GM12878 (cell line): ENCODE measurements around the gene STARD3. TPM values are rescaled to one million over a fixed set of nuclear protein-coding genes. Genes with fewer than 3 reads are reported as not detected.

Experiments used
- ASH2L ChIP-seq: fragments of 300-600, 200-600 bp; sonication (generic); IDR thresholded peaks from 2 replicates; pipeline ENCODE4 v1.6.1; 2017; ENCODE audit warnings: low read depth, mild to moderate bottlenecking, borderline replicate concordance
- CHD1 ChIP-seq: IDR thresholded peaks from 2 replicates; pipeline ENCODE4 v1.6.1; 2012; ENCODE audit warnings: low read depth, low read length, improper control_type of control experiment
- CHD2 ChIP-seq: IDR thresholded peaks from 2 replicates; pipeline ENCODE4 v1.6.1; 2011; ENCODE audit warnings: low read depth, low read length, improper control_type of control experiment, borderline replicate concordance
- CHD4 ChIP-seq: fragments of 200-600 bp; sonication (generic); IDR thresholded peaks from 2 replicates; pipeline ENCODE4 v1.6.1; 2016; ENCODE audit warnings: mild to moderate bottlenecking
- ESRRA ChIP-seq: IDR thresholded peaks from 2 replicates; pipeline ENCODE4 v1.6.1; 2012; ENCODE audit warnings: mild to moderate bottlenecking, low read length, improper control_type of control experiment
- FOXK2 ChIP-seq: fragments of 450-650 bp; IDR thresholded peaks from 2 replicates; pipeline ENCODE4 v1.6.1; 2017; ENCODE audit warnings: mild to moderate bottlenecking, moderate library complexity
- IKZF2 ChIP-seq, 2 experiments: fragments of 450-650 bp; IDR thresholded peaks; 2 replicates each; pipeline ENCODE4 v1.6.1; 2017; ENCODE audit warnings: mild to moderate bottlenecking in 2 of 2, moderate library complexity in 2 of 2
- KDM1A ChIP-seq: fragments of 200-600 bp; sonication (generic); IDR thresholded peaks from 2 replicates; pipeline ENCODE4 v1.6.1; 2016; ENCODE audit warnings: borderline replicate concordance
- MEF2B ChIP-seq: fragments of 450-650 bp; IDR thresholded peaks from 2 replicates; pipeline ENCODE4 v1.6.1; 2018; ENCODE audit warnings: mild to moderate bottlenecking, moderate library complexity; ENCODE audit not compliant: partially characterized antibody, poor library complexity, severe bottlenecking
- MYB ChIP-seq: fragments of 150-350 bp; IDR thresholded peaks from 2 replicates; pipeline ENCODE4 v1.6.1; 2014; ENCODE audit warnings: mild to moderate bottlenecking, low read depth, low read length, borderline replicate concordance
- NBN ChIP-seq: fragments of 450-650 bp; IDR thresholded peaks from 2 replicates; pipeline ENCODE4 v1.6.1; 2016
- NR2C2 ChIP-seq: IDR thresholded peaks from 2 replicates; pipeline ENCODE4 v1.6.1; 2011; ENCODE audit warnings: borderline replicate concordance, low read depth; ENCODE audit not compliant: control insufficient read depth, insufficient read length
- PAX5 ChIP-seq: IDR thresholded peaks from 2 replicates; pipeline ENCODE4 v1.6.1; 2011; ENCODE audit warnings: low read depth, low read length, borderline replicate concordance
- PAX8 ChIP-seq: fragments of 450-650 bp; IDR thresholded peaks from 2 replicates; pipeline ENCODE4 v1.6.1; 2017; ENCODE audit warnings: mild to moderate bottlenecking, moderate library complexity
- POLR2A ChIP-seq: IDR thresholded peaks from 2 replicates; pipeline ENCODE4 v1.6.1; 2011; ENCODE audit warnings: low read depth, mild to moderate bottlenecking, low read length
- RAD21 ChIP-seq: IDR thresholded peaks from 2 replicates; pipeline ENCODE4 v1.6.1; 2011; ENCODE audit warnings: mild to moderate bottlenecking, low read depth, low read length, moderate library complexity; ENCODE audit not compliant: insufficient read depth
- RB1 ChIP-seq: fragments of 450-650 bp; formaldehyde crosslinking; IDR thresholded peaks from 2 replicates; pipeline ENCODE4 v1.6.1; 2017; ENCODE audit warnings: mild to moderate bottlenecking, borderline replicate concordance
- RELA ChIP-seq: fragments of 450-650 bp; IDR thresholded peaks from 2 replicates; pipeline ENCODE4 v1.8.0; 2014; ENCODE audit warnings: borderline replicate concordance; ENCODE audit not compliant: partially characterized antibody
- SPI1 ChIP-seq: IDR thresholded peaks from 2 replicates; pipeline ENCODE4 v1.6.1; 2011; ENCODE audit warnings: low read depth, mild to moderate bottlenecking, low read length, moderate library complexity, borderline replicate concordance; ENCODE audit not compliant: insufficient read depth
- SREBF2 ChIP-seq: IDR thresholded peaks from 2 replicates; pipeline ENCODE4 v1.6.1; 2012; ENCODE audit warnings: mild to moderate bottlenecking, low read length
- SUZ12 ChIP-seq: fragments of 200-600 bp; sonication (generic); IDR thresholded peaks from one replicate; pipeline ENCODE4 v1.6.1; 2018; ENCODE audit warnings: antibody characterized with exemption, mild to moderate bottlenecking; ENCODE audit not compliant: unreplicated experiment
- TCF12 ChIP-seq: IDR thresholded peaks from 2 replicates; pipeline ENCODE4 v1.6.1; 2011; ENCODE audit warnings: low read depth, mild to moderate bottlenecking, low read length
- YY1 ChIP-seq: IDR thresholded peaks from 2 replicates; pipeline ENCODE4 v1.6.1; 2011; ENCODE audit warnings: low read depth, mild to moderate bottlenecking, low read length
- ZNF217 ChIP-seq: fragments of 450-650 bp; IDR thresholded peaks from 2 replicates; pipeline ENCODE4 v1.6.1; 2017; ENCODE audit warnings: antibody characterized with exemption, mild to moderate bottlenecking
- ZNF274 ChIP-seq: IDR thresholded peaks from one replicate; pipeline ENCODE4 v1.8.0; 2011; ENCODE audit not compliant: insufficient read length, insufficient read depth
- ZSCAN29 ChIP-seq: fragments of 450-650 bp; IDR thresholded peaks from 2 replicates; pipeline ENCODE4 v1.6.1; 2017; ENCODE audit warnings: mild to moderate bottlenecking, moderate library complexity
- polyA plus RNA-seq, 11 experiments: library from polyadenylated mRNA; depleted of rRNA in 4 of 11; unstranded in 6 of 11; stranded (reverse) in 5 of 11; fragments of >200 nt; fragmentation: Nextera tagmentation in 4 of 11; fragmentation: Illumina TruSeq in 1 of 11; extraction: Ambion mirVana in 4 of 11; extraction: Trizol in 1 of 11; gene quantifications; 1 replicate in 1 of 11; 2 replicates in 10 of 11; pipeline versions ENCODE4 v1.2.1 to v1.2.3, GENCODE V29; 2011 to 2016; ENCODE audit warnings: inconsistent platforms in 2 of 11, missing spikeins in 2 of 11, low read depth in 1 of 11
- total RNA-seq, 4 experiments: library from RNA; depleted of rRNA in 3 of 4; stranded (reverse); fragments of >200 nt in 3 of 4; fragmentation: Illumina TruSeq in 1 of 4; extraction: Trizol in 1 of 4; gene quantifications; 2 replicates each; pipeline versions ENCODE4 v1.2.1 to v1.2.3, GENCODE V29; 2013 to 2021
- TF ChIP-seq, protein P1 (sequence below): IDR thresholded peaks from 2 replicates; pipeline ENCODE4 v1.6.1; 2011; ENCODE audit warnings: mild to moderate bottlenecking, low read depth, low read length, moderate library complexity; ENCODE audit not compliant: insufficient replicate concordance
- TF ChIP-seq, protein P2 (sequence below): IDR thresholded peaks from 2 replicates; pipeline ENCODE4 v1.6.1; 2011; ENCODE audit warnings: low read depth, low read length, improper control_type of control experiment, borderline replicate concordance
- TF ChIP-seq, protein P3 (sequence below), 3 experiments: IDR thresholded peaks in 2 of 3; conservative IDR thresholded peaks in 1 of 3; 2 replicates each; pipeline ENCODE4 v1.5.1; 2011; ENCODE audit warnings: low read depth in 3 of 3, low read length in 3 of 3, mild to moderate bottlenecking in 3 of 3, control low read depth in 2 of 3, moderate library complexity in 2 of 3, inconsistent platforms in 1 of 3, mixed read lengths in 1 of 3; ENCODE audit not compliant: control insufficient read depth in 2 of 3, insufficient read depth in 1 of 3; ENCODE audit errors: extremely low read depth in 1 of 3

The STARD3 gene
- total and polyA plus RNA-seq, 10 of the 15 experiments (the other 5 are each of a cell fraction or from before 2014, with no cell fraction given) = 0.08 to 62.7 (median 27.5) TPM

DNA sequence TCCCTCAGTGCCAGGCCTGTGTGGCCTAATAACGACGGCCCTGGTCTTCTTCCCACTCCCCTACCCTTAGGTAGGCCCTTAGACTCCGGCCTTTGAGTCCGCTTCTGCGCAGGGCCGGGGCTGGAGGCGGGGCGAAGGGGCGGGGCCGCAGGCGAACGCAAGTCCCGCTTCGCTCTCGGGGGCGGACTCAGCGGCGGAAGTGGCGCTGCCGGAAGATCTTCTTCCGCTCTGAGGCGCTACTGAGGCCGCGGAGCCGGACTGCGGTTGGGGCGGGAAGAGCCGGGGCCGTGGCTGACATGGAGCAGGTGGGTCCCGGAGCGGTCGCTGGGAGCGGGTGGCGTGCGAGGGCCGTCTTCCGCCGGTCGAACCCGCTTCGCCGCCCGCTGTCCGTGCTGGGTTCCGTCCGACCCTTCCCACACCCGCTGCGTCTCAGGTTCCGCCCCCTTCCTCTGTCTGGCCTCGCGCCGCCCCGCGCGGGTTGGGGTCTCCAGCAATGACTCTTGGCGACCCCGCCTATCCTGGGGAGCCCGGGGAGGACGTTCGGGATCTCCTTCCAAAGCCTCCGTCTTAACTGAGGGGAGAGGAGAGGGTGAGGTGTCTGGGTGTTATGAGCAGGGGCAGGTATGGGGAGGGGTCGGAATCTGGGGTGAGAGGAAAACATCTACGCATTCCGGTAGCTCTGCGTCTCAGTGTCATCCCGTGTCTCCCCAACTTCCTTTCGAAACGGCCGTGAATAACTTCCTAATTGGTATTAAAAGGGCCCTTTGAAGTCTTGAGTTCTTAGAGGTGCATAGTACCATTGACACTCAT is at the start of gene STARD3 (continued):
- TF ChIP-seq PAX8 (no peak), SPI1 (0 out of 2 replicates have a peak, but pooled peaks have one; percentile 23), ZSCAN29 (peak; percentile 34; the same call in 1 of the 2 replicates), NR2C2 (no peak), MYB (no peak), ZNF217 (no peak), PAX5 (no peak), NBN (0 out of 2 replicates have a peak, but pooled peaks have one; percentile 66), RELA (peak; percentile 77), FOXK2 (no peak), MEF2B (peak; percentile 36), TCF12 (peak; percentile 48; the same call in 1 of the 2 replicates), CHD1 (no peak), CHD4 (no peak), KDM1A (no peak), POLR2A (peak; percentile 91), IKZF2 (IDR thresholded peaks at IDR 0.05) (0 out of 4 replicates have a peak, but pooled peaks have one; percentile 16 to 53), SREBF2 (no peak), ZNF274 (no peak), ESRRA (no peak), RAD21 (no peak), CHD2 (0 out of 2 replicates have a peak, but pooled peaks have one; percentile 28), ASH2L (0 out of 2 replicates have a peak, but pooled peaks have one; percentile 90), YY1 (peak; percentile 77), SUZ12 (no peak), RB1 (peak; percentile 91)
- TF ChIP-seq, protein P1, sequence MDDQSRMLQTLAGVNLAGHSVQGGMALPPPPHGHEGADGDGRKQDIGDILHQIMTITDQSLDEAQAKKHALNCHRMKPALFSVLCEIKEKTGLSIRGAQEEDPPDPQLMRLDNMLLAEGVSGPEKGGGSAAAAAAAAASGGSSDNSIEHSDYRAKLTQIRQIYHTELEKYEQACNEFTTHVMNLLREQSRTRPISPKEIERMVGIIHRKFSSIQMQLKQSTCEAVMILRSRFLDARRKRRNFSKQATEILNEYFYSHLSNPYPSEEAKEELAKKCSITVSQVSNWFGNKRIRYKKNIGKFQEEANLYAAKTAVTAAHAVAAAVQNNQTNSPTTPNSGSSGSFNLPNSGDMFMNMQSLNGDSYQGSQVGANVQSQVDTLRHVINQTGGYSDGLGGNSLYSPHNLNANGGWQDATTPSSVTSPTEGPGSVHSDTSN = no peak
- TF ChIP-seq, protein P2, sequence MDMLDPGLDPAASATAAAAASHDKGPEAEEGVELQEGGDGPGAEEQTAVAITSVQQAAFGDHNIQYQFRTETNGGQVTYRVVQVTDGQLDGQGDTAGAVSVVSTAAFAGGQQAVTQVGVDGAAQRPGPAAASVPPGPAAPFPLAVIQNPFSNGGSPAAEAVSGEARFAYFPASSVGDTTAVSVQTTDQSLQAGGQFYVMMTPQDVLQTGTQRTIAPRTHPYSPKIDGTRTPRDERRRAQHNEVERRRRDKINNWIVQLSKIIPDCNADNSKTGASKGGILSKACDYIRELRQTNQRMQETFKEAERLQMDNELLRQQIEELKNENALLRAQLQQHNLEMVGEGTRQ = no peak
- TF ChIP-seq, protein P3, sequence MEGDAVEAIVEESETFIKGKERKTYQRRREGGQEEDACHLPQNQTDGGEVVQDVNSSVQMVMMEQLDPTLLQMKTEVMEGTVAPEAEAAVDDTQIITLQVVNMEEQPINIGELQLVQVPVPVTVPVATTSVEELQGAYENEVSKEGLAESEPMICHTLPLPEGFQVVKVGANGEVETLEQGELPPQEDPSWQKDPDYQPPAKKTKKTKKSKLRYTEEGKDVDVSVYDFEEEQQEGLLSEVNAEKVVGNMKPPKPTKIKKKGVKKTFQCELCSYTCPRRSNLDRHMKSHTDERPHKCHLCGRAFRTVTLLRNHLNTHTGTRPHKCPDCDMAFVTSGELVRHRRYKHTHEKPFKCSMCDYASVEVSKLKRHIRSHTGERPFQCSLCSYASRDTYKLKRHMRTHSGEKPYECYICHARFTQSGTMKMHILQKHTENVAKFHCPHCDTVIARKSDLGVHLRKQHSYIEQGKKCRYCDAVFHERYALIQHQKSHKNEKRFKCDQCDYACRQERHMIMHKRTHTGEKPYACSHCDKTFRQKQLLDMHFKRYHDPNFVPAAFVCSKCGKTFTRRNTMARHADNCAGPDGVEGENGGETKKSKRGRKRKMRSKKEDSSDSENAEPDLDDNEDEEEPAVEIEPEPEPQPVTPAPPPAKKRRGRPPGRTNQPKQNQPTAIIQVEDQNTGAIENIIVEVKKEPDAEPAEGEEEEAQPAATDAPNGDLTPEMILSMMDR (IDR thresholded peaks at IDR 0.05 in 2 of 3, conservative IDR thresholded peaks at IDR 0.05 in 1 of 3; ENCODE audit: control insufficient read depth in 2 of 3, extremely low read depth in 1 of 3, insufficient read depth in 1 of 3, low read depth in 3 of 3, low read length in 3 of 3) = peak in 1 of 3 experiments; percentile 12; a peak in 2 of 6 replicates
